Effector memory CD8-positive, alpha-beta T cell (primary cell): ENCODE measurements around the gene ZFHX2.
"Not testable (repeated sequence)": the region's sequence is repeated elsewhere in the genome, so short reads cannot be mapped to it uniquely, and the experiment has no call there.

Experiments used
- ATAC-seq: fragments of 150-1000 bp; cut with Tn5 transposase; replicated peaks from 2 replicates; pipeline ENCODE4 v1.10.0; 2021; ENCODE audit warnings: mild to moderate bottlenecking, moderate library complexity
- DNase-seq, 3 experiments: peaks; one replicate each; pipeline ENCODE4 v3.0.0; 2021
- H3K27ac Mint-ChIP-seq, 2 donors: one replicate each; pipeline ENCODE4 v1.8.0; 2022; ENCODE audit warnings: mild to moderate bottlenecking in 2 of 2, mixed read lengths in 2 of 2, moderate library complexity in 2 of 2
- H3K27me3 Mint-ChIP-seq, 2 donors: one replicate each; pipeline ENCODE4 v1.8.0; 2022; ENCODE audit warnings: mixed read lengths in 2 of 2
- H3K36me3 Mint-ChIP-seq: one replicate; pipeline ENCODE4 v1.8.0; 2022; ENCODE audit warnings: mild to moderate bottlenecking, moderate library complexity, mixed read lengths; ENCODE audit not compliant: insufficient read depth
- H3K4me1 Mint-ChIP-seq, 2 donors: one replicate each; pipeline ENCODE4 v1.8.0; 2022; ENCODE audit warnings: low read depth in 2 of 2, mixed read lengths in 2 of 2
- H3K4me3 Mint-ChIP-seq, 2 donors: one replicate each; pipeline ENCODE4 v1.8.0; 2022; ENCODE audit warnings: mild to moderate bottlenecking in 2 of 2, mixed read lengths in 2 of 2, moderate library complexity in 2 of 2
- H3K9me3 Mint-ChIP-seq, 2 donors: one replicate each; pipeline ENCODE4 v1.8.0; 2022; ENCODE audit warnings: mixed read lengths in 2 of 2
- total RNA-seq, 9 experiments: gene quantifications; one replicate each; lab custom pipeline; 2026; lab: John Stamatoyannopoulos, UW

Gene ZFHX2
- total RNA-seq, result 0.38 to 3.6 (median 1.6) reads per million in 9 experiments

DNA sequence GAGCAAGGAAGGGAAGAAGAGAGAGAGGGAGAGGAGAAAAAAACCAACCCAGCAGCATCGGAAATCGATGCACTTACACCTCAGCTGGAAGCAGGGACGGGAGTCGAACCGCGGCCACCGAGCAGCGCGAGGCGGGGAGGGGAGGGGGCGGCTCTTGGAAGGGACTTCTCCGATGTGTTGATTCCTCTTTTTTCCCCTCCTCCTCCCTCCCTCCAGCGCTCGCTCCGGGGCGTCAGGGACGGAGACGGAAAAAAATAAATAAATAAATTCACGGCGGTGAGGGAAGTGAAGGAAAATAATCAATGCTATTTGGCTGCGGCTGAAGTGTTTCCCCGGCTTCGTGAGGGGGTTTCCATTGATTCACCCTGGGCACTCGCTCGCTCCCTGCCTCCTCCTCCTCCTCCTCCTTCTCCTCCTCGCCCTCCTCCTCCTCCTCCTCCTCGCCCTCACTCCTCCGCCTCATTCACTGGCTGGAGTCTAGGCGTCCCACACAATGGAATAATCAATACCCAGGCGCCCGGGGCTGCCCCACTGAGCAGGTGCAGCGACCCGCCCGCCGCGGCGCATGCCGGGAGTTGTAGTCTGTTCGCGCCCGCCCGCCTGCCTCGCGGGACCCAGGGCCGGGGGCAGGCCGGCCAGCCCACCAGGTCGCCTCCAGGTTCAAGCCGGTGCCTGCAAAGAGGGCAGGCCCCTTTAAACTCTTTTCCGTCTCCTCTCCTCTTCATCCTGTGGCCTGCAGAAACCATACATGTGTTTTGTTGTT is at the start of gene ZFHX2:
ZFHX2 (minus strand) TSS at position 500 of the 763 bp plus-strand sequence. CDS start 16,440 bp downstream, outside the sequence.
- Mint-ChIP-seq H3K9me3 (no peaks in the 10 kb centered on the region), H3K36me3 (peaks cover 9% of the 10 kb centered on the region), H3K4me1 (peaks cover 8% of the 10 kb centered on the region in 2 donors), H3K27me3 (no peaks in the 10 kb centered on the region), H3K27ac (peak within 1 kb of the TSS in 1 of 2 donors; percentile 81), H3K4me3 (no peak within 1 kb of the TSS)
- DNase-seq (peak; percentile 48 to 49 (median 48)), ATAC-seq (peak; percentile 48)

- H3K4me1 Mint-ChIP-seq, result no peaks in the 10 kb centered on the region
- no peaks in the 10 kb centered on the region for H3K9me3 Mint-ChIP-seq
- peaks cover 16 to 17% of the 10 kb centered on the region in 2 donors for H3K27me3 Mint-ChIP-seq
- DNase-seq (no peak), ATAC-seq (no peak)
- H3K36me3 Mint-ChIP-seq, result peaks cover 5% of the 10 kb centered on the region
- H3K27ac Mint-ChIP-seq, result no peak overlapping the region
- no peak overlapping the region for H3K4me3 Mint-ChIP-seq
Measured at GRCh38 chr14:23600806-23601205, 49.2 kb upstream of the ZFHX2 start.

DNA sequence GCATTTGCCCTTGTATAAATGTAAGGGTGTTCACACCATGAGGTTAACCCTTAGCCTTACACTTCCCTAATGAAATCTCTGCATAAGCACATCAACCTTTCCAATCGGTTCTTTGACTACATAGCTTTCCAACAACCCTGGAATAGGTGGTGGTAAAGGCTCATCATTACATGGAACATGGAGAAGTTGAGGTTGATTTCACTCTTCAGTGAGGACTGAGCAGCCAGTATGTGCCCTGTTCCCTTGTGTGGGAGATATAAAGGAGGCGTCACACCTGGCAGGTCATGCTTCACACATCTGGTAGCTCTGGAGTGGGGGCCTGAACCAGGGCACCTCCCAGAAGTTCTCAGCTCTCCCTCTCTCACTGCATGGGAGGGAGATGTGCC is 48.8 kb upstream of the ZFHX2 start:
- Mint-ChIP-seq H3K9me3 (no peaks in the 10 kb centered on the region), H3K4me3 (no peak overlapping the region), H3K4me1 (no peaks in the 10 kb centered on the region), H3K27me3 (peaks cover 16 to 17% of the 10 kb centered on the region in 2 donors), H3K36me3 (peaks cover 5% of the 10 kb centered on the region), H3K27ac (no peak overlapping the region)
- no peak for DNase-seq
- no peak for ATAC-seq

DNA sequence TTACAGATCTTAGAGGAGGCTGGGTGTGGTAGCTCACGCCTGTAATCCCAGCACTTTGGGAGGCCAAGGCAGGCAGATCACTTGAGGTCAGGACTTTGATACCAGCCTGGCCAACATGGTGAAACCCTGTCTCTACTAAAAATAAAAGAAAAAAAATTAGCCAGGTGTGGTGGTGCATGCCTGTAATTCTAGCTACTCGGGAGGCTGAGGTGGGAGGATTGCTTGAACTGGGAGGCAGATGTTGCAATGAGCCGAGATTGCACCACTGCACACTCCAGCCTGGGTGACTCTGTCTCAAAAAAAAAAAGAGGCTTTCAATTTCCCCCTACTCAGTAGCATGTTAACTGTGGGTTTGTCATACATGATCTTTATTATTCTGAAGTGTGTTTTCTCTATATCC is 42.6 kb upstream of the ZFHX2 start:
- H3K4me3 Mint-ChIP-seq, ATAC-seq, DNase-seq, H3K27ac Mint-ChIP-seq, H3K9me3 Mint-ChIP-seq, H3K36me3 Mint-ChIP-seq, H3K4me1 Mint-ChIP-seq: not testable (repeated sequence)
- H3K27me3 Mint-ChIP-seq, result peaks cover 8 to 11% of the 10 kb centered on the region in 2 donors

- no peak for DNase-seq
- ATAC-seq, result no peak
- H3K27me3 Mint-ChIP-seq, result peaks cover 21 to 32% of the 10 kb centered on the region in 2 donors
Measured at GRCh38 chr14:23590198-23590597, 38.6 kb upstream of the ZFHX2 start.

DNA sequence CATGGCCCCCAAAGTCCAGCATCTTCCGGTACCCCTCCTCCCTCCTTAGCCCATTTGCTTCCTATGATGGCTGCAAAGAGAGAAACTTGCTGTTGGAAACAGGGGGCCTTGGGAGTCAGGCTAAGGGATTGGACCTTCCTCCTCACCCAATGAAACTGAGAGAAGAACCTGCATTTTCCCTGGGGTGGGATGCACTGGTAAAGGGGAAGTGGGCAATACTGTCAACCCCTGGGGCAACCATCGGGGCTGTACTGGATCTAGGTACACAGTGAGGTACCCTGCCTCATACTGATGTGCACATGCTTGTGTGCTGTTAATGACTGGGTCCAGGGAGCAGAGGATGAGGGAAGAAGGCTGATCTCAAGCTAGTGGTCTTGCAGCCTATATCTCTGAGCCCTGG is 38.0 kb upstream of the ZFHX2 start:
- Mint-ChIP-seq H3K27ac (no peak overlapping the region), H3K9me3 (no peaks in the 10 kb centered on the region), H3K36me3 (no peaks in the 10 kb centered on the region), H3K27me3 (peaks cover 21 to 28% of the 10 kb centered on the region in 2 donors), H3K4me1 (peaks cover 0 to 2% of the 10 kb centered on the region in 2 donors), H3K4me3 (no peak overlapping the region)
- DNase-seq (no peak), ATAC-seq (no peak)

More at GRCh38 chr14:23590198-23590597, 38.6 kb upstream of the ZFHX2 start:
- Mint-ChIP-seq H3K27ac (no peak overlapping the region), H3K4me1 (peaks cover 0 to 2% of the 10 kb centered on the region in 2 donors), H3K36me3 (no peaks in the 10 kb centered on the region), H3K4me3 (no peak overlapping the region), H3K9me3 (no peaks in the 10 kb centered on the region)

DNA sequence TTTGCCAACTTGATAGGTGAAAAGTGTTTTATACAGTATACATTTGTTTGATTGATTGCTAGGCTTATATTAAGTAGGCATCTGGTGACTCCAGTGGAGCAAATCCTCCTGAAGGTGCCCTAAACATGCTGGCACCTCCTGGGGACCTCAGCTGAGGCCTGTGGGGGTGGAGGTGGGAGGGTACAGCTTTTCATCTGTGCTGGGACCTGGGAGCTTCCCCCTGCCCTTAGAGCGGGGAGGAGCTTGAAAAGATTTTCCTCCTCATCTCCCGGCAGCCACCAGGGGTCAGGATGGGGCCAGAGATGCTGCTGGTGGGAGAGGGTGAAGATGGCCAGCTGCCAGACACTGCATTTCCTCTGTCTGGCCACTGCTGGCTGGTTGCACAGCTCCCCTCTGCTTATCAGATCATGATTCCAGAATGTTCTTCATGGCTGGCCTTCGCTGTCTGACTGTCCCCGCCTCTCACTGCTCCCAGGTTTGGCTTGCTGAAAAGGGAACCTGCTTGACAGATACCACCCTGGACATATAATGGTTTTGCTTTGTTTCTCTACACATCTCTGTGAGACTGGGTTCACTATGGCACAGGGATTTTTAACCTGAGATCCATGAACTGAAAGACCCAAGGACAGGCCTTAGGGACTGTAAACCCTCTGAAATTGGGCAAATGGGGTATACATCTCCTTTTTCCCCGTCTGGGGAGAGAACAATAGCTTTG is 37.5 kb upstream of the ZFHX2 start:
- ATAC-seq, result peak; percentile 99
- peaks cover 0 to 2% of the 10 kb centered on the region in 2 donors for H3K4me1 Mint-ChIP-seq
- H3K27me3 Mint-ChIP-seq, result peaks cover 21 to 34% of the 10 kb centered on the region in 2 donors
- no peak overlapping the region for H3K4me3 Mint-ChIP-seq
- H3K9me3 Mint-ChIP-seq, result no peaks in the 10 kb centered on the region
- peak; percentile 72 to 80 (median 78) for DNase-seq
- no peak overlapping the region for H3K27ac Mint-ChIP-seq
- H3K36me3 Mint-ChIP-seq, result no peaks in the 10 kb centered on the region

DNA sequence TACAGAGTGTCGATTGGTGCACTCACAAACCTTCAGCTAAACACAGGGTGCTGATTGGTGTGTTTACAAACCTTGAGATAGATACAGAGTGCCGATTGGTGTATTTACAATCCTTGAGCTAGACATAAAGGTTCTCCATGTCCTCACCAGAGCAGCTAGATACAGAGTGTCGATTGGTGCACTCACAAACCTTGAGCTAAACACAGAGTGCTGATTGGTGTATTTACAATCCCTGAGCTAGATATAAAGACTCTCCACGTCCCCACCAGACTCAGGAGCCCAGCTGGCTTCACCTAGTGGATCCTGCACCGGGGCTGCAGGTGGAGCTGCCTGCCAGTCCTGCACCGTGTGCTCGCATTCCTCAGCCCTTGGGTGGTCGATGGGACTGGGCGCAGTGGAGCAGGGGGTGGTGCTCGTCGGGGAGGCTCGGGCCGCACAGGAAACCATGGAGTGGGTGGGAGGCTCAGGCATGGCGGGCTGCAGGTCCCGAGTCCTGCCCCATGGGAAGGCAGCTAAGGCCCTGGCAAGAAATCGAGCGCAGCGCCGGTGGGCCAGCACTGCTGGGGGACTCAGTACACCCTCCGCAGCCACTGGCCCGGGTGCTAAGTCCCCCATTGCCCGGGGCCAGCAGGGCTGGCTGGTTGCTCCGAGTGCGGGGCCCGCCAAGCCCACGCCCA is 33.1 kb upstream of the ZFHX2 start:
- DNase-seq, ATAC-seq, H3K4me1 Mint-ChIP-seq, H3K9me3 Mint-ChIP-seq, H3K4me3 Mint-ChIP-seq, H3K36me3 Mint-ChIP-seq, H3K27ac Mint-ChIP-seq: not testable (repeated sequence)
- peaks cover 26 to 63% of the 10 kb centered on the region in 2 donors for H3K27me3 Mint-ChIP-seq

GRCh38 chr14:23583761-23584526 is 32.4 kb upstream of the ZFHX2 start:
- not testable (repeated sequence) for H3K4me3 Mint-ChIP-seq, H3K4me1 Mint-ChIP-seq, H3K27ac Mint-ChIP-seq, DNase-seq, H3K9me3 Mint-ChIP-seq, H3K36me3 Mint-ChIP-seq, ATAC-seq
- peaks cover 28 to 68% of the 10 kb centered on the region in 2 donors for H3K27me3 Mint-ChIP-seq

DNA sequence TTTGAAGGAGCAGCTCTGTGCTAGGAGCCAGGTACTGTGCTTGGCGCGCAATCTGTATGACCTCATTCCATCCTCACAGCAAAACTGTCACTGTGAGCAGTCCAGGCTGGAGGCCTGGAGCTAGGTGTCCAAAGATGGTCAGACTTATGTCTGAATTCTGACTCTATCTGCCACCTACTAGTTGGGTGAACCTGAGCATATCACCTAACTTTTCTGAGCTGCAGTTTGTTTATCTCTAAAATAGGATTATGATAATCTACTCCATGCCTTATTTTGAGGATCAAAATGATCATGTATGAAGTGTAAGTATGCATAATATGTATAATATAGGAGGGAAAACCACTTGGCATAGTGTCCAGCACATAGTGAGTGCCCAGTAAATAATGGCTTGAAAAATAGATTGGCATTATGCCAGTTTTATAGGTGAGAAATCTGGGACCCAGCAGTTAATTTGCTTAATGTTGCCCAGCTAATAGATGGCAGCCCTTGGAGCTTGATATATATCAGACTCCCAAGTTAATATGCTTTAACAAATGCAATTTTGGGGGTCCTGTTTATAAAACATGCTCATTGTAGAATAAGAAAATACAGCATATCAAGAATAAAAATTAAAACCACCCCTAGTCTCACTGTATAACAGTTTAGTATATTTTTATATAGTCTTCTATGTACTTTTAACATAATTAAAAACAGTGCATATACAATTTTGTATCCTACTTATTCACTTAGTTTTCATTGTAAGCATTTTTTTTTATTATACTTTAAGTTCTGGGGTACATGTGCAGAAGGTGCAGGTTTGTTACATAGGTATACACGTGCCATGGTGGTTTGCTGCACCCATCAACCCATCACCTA is 31.6 kb upstream of the ZFHX2 start:
- DNase-seq (no peak), ATAC-seq (no peak)
- no peak overlapping the region for H3K4me3 Mint-ChIP-seq
- peaks cover 29 to 69% of the 10 kb centered on the region in 2 donors for H3K27me3 Mint-ChIP-seq
- no peaks in the 10 kb centered on the region for H3K9me3 Mint-ChIP-seq
- no peak overlapping the region for H3K27ac Mint-ChIP-seq
- no peaks in the 10 kb centered on the region for H3K36me3 Mint-ChIP-seq
- H3K4me1 Mint-ChIP-seq, result peaks cover 4 to 8% of the 10 kb centered on the region in 2 donors

GRCh38 chr14:23580948-23581281 is 29.4 kb upstream of the ZFHX2 start:
- Mint-ChIP-seq H3K9me3 (no peaks in the 10 kb centered on the region), H3K27ac (no peak overlapping the region), H3K36me3 (no peaks in the 10 kb centered on the region), H3K4me3 (no peak overlapping the region), H3K4me1 (peaks cover 11 to 16% of the 10 kb centered on the region in 2 donors), H3K27me3 (peaks cover 37 to 80% of the 10 kb centered on the region in 2 donors)
- DNase-seq (no peak), ATAC-seq (no peak)

- H3K36me3 Mint-ChIP-seq, result no peaks in the 10 kb centered on the region
- H3K27ac Mint-ChIP-seq, result no peak overlapping the region
- peaks cover 36 to 80% of the 10 kb centered on the region in 2 donors for H3K27me3 Mint-ChIP-seq
- no peaks in the 10 kb centered on the region for H3K9me3 Mint-ChIP-seq
- DNase-seq (no peak), ATAC-seq (no peak)
- no peak overlapping the region for H3K4me3 Mint-ChIP-seq
- peaks cover 11 to 16% of the 10 kb centered on the region in 2 donors for H3K4me1 Mint-ChIP-seq
Measured at GRCh38 chr14:23580152-23580926, 28.8 kb upstream of the ZFHX2 start.
